HepG2 (cell line): ENCODE results near the gene GIPC1. TPM values are rescaled to one million over a fixed set of nuclear protein-coding genes. Genes with fewer than 3 reads are reported as not detected.
A peak's percentile ranks its signal among the peaks of the same experiment; 100 is the strongest.

Source experiments
- ARID3A ChIP-seq: IDR thresholded peaks from 2 replicates; pipeline ENCODE4 v1.6.1; 2012; ENCODE audit warnings: low read depth, low read length, improper control_type of control experiment
- CBFB ChIP-seq: sonication (generic); formaldehyde crosslinking; IDR thresholded peaks from 2 replicates; pipeline ENCODE4 v1.4.0; 2020; ENCODE audit warnings: missing genetic modification reagents
- CREB1 ChIP-seq, 2 experiments: fragments of 450-650 bp in 1 of 2; IDR thresholded peaks; 2 replicates each; pipeline ENCODE4 v1.6.1; 2016 to 2017; ENCODE audit warnings: control low read depth in 1 of 2, mild to moderate bottlenecking in 1 of 2, missing compliant biosample characterization in 1 of 2, missing genetic modification characterization in 1 of 2
- CSRNP2 ChIP-seq: sonication (generic); formaldehyde crosslinking; conservative IDR thresholded peaks from 2 replicates; pipeline ENCODE4 v1.8.0; 2022; ENCODE audit warnings: low read depth, missing genetic modification reagents
- HMGXB4 ChIP-seq, 2 experiments: sonication (generic) in 1 of 2; formaldehyde crosslinking in 1 of 2; IDR thresholded peaks; 2 replicates each; pipeline versions ENCODE4 v1.4.0 to v1.6.1; 2018 to 2020; ENCODE audit warnings: missing genetic modification reagents in 2 of 2, borderline replicate concordance in 1 of 2, low read depth in 1 of 2, mild to moderate bottlenecking in 1 of 2, missing biosample characterization in 1 of 2
- HNF1A ChIP-seq, 2 experiments: sonication (generic) in 1 of 2; formaldehyde crosslinking in 1 of 2; IDR thresholded peaks; 2 replicates each; pipeline versions ENCODE4 v1.4.0 to v1.6.1; 2016 to 2020; ENCODE audit warnings: borderline replicate concordance in 1 of 2, low read depth in 1 of 2, mild to moderate bottlenecking in 1 of 2, missing genetic modification reagents in 1 of 2
- MXD4 ChIP-seq: IDR thresholded peaks from 2 replicates; pipeline ENCODE4 v1.6.1; 2016; ENCODE audit warnings: mild to moderate bottlenecking, missing biosample characterization, missing genetic modification reagents
- NFIC ChIP-seq: IDR thresholded peaks from 2 replicates; pipeline ENCODE4 v1.6.1; 2012; ENCODE audit warnings: mild to moderate bottlenecking, low read length, inconsistent platforms
- SATB2 ChIP-seq: sonication (generic); formaldehyde crosslinking; IDR thresholded peaks from 2 replicates; pipeline ENCODE4 v1.5.0; 2020; ENCODE audit warnings: missing genetic modification reagents
- SNAPC5 ChIP-seq: sonication (generic); formaldehyde crosslinking; IDR thresholded peaks from 2 replicates; pipeline ENCODE4 v1.8.1; 2023; ENCODE audit warnings: mild to moderate bottlenecking, missing genetic modification reagents, borderline replicate concordance
- TIGD3 ChIP-seq: sonication (generic); formaldehyde crosslinking; IDR thresholded peaks from 2 replicates; pipeline ENCODE4 v1.5.1; 2020; ENCODE audit warnings: mild to moderate bottlenecking, missing genetic modification reagents, borderline replicate concordance
- ZBTB1 ChIP-seq: sonication (generic); formaldehyde crosslinking; IDR thresholded peaks from 2 replicates; pipeline ENCODE4 v1.4.0; 2020; ENCODE audit warnings: missing genetic modification reagents, borderline replicate concordance
- ZBTB38 ChIP-seq: sonication (generic); formaldehyde crosslinking; IDR thresholded peaks from 2 replicates; pipeline ENCODE4 v1.5.1; 2020; ENCODE audit warnings: mild to moderate bottlenecking, missing genetic modification reagents
- ZNF720 ChIP-seq: sonication (generic); formaldehyde crosslinking; IDR thresholded peaks from 2 replicates; pipeline ENCODE4 v1.4.0; 2020; ENCODE audit warnings: missing genetic modification reagents
- ZNF781 ChIP-seq: sonication (generic); formaldehyde crosslinking; IDR thresholded peaks from 2 replicates; pipeline ENCODE4 v1.5.1; 2020; ENCODE audit warnings: borderline replicate concordance, mild to moderate bottlenecking, missing genetic modification reagents; ENCODE audit errors: not compliant biosample characterization
- polyA plus RNA-seq, 8 experiments: library from polyadenylated mRNA; depleted of rRNA in 3 of 8; stranded (reverse) in 7 of 8; unstranded in 1 of 8; fragments of >200 nt; fragmentation: Illumina TruSeq in 4 of 8; extraction: Trizol in 4 of 8; gene quantifications; 2 replicates each; pipeline versions ENCODE4 v1.2.1 to v1.2.3, GENCODE V29; 2011 to 2016; ENCODE audit warnings: low read depth in 4 of 8, missing spikeins in 1 of 8, mixed read lengths in 1 of 8; ENCODE audit not compliant: insufficient read depth in 1 of 8
- total RNA-seq, 5 experiments: library from RNA; depleted of rRNA; stranded (reverse); fragments of >200 nt; fragmentation: Illumina TruSeq; extraction: Trizol; gene quantifications; 2 replicates each; pipeline ENCODE4 v1.2.3, GENCODE V29; 2016; ENCODE audit warnings: low read depth in 1 of 5

The GIPC1 gene
- total and polyA plus RNA-seq, 2 of the 13 experiments (the other 11 are each of a cell fraction or from before 2014, with no cell fraction given): 27.1 to 48.1 TPM

GRCh38 chr19:14496029-14496833 lies at the start of gene GIPC1 (continued):
- TF ChIP-seq HNF1A (IDR thresholded peaks at IDR 0.05; ENCODE audit: low read depth): no peak
- TF ChIP-seq HNF1A (CRISPR knock-in tag; IDR thresholded peaks at IDR 0.05; ENCODE audit: borderline replicate concordance): no peak
- no peak; the same call in 1 of the 2 replicates for TF ChIP-seq CSRNP2 (CRISPR knock-in tag)
- no peak; the same call in 1 of the 2 replicates for TF ChIP-seq ZBTB38 (CRISPR knock-in tag)
- TF ChIP-seq MXD4 (CRISPR knock-in tag): peak; percentile 57; the same call in 1 of the 2 replicates
- TF ChIP-seq HMGXB4 (CRISPR knock-in tag; IDR thresholded peaks at IDR 0.05; ENCODE audit: borderline replicate concordance in 1 of 2, low read depth in 1 of 2): peak; percentile 27 to 81; a peak in 2 of 4 replicates
- no peak for TF ChIP-seq ZBTB1 (CRISPR knock-in tag)
- peak; percentile 75 for TF ChIP-seq CREB1 (IDR thresholded peaks at IDR 0.05)
- 0 out of 2 replicates have a peak, but pooled peaks have one; percentile 2 for TF ChIP-seq CREB1 (CRISPR knock-in tag; IDR thresholded peaks at IDR 0.05)
- no peak for TF ChIP-seq NFIC
- no peak for TF ChIP-seq ZNF720 (CRISPR knock-in tag)
- no peak for TF ChIP-seq SATB2 (CRISPR knock-in tag)
- TF ChIP-seq TIGD3: no peak
- TF ChIP-seq CBFB (CRISPR knock-in tag): peak; percentile 71
- peak; percentile 66 for TF ChIP-seq ZNF781 (CRISPR knock-in tag)
- 0 out of 2 replicates have a peak, but pooled peaks have one; percentile 12 for TF ChIP-seq ARID3A
- no peak for TF ChIP-seq SNAPC5 (CRISPR knock-in tag)
